ENCODE results near the gene RBL1.

The RBL1 gene

GRCh38 chr20:36951198-36951978 lies 144.4 kb downstream of the RBL1 start, which contains the start of gene SAMHD1:
SAMHD1 (minus strand) TSS chr20:36951708; CDS start chr20:36951643, 65 bp downstream.
- peak; percentile 58 to 78 for DNase-seq (ENCODE audit: low read depth in 2 of 2, low spot score in 1 of 2)

- DNase-seq (ENCODE audit: low read depth in 2 of 2, low spot score in 1 of 2) = peak in 1 of 2 donors; percentile 8
Measured at GRCh38 chr20:36950414-36951197, 145.2 kb downstream of the RBL1 start.

Data from stimulated activated CD8-positive, alpha-beta memory T cell treated with anti-CD3 and anti-CD28 coated beads, Interleukin-4, amount 100 ng/mL, for 1 hour (primary cell).